Activated CD8-positive, alpha-beta memory T cell treated with anti-CD3 and anti-CD28 coated beads, Interleukin-2, amount 50 U/mL, for 24 hours (primary cell): ENCODE measurements around the gene MTCL1.

Experiments used
- DNase-seq: peaks from one replicate; pipeline ENCODE4 v3.0.0-alpha.2; 2020; ENCODE audit errors: extremely low read depth

Gene MTCL1

DNA sequence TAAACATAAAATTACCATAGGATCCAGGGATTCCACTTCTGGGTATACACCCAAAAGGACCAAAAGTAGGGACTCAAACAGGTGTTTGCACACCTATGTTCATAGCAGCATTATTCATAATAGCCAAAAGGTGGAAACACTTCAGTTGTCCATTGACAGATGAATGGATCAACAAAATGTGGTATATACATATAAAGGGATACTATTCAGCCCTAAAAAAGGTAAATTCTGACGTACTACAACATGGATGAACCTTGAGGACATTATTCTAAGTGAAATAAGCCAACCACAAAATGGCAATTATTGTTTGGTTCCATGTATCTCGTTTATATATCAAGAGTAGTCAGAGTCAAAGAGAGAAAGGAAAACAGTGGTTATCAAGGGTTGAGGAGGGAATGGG is 128.1 kb downstream of the MTCL1 start:
- DNase-seq, result no peak

DNA sequence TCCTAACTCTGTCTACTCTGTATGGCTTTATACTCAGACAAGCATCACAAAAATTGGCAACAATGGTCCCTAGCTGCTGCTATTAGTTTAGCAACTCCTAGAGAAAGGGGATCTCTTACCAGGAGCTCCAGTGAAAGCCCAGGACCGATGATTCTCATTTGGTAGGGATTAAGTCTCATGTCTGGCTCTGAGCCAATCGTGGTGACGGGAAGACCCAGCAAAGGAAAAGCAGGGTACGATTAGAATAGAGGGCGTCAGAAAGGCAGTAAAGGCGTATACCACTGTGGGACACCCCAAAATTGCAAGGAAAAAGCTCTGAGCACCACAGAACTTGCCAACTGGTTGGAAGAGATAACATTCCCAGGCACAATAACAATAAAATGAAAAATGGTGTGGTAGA is 129.5 kb downstream of the MTCL1 start:
- no peak for DNase-seq

DNA sequence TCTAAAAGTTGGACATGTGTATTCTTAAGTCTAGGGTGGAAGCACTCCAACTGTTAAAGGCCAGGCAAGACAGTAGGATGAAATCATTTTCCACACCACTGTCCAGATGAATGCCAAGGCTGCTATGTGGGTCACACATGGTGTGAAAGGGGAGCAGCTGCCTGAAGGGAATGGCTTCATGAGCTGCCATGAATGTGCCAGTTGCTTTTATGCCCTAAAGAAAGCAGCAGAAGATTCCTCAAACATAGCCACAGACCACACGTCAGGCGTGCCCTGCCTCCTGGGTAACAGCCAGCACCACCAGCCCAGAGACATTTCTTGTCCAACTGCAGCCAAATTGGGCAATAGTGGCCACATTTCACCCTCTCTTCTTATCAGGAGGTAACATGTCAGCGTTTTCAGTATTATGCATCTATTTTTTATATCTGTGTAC is 130.2 kb downstream of the MTCL1 start:
- DNase-seq, result no peak

DNA sequence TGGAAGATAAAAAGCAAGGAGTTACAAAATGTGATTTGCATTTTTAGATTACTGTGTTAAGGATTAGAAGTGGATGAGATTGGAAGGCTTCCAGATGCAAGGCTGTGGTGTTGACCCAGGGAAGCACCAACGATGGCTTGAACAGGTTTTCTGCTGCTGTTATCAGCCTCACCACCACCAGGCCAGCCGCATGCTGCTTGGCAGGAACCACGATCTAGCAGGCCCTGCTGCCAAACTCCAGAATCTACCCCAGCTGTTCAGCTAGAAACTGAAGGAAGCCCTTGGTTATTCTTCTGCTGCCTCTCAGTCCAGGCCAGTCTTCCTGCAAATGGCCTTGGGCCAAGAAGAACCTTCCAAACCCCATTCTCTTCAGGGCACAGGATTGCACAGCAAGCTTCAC is 133.9 kb downstream of the MTCL1 start:
- no peak for DNase-seq

DNA sequence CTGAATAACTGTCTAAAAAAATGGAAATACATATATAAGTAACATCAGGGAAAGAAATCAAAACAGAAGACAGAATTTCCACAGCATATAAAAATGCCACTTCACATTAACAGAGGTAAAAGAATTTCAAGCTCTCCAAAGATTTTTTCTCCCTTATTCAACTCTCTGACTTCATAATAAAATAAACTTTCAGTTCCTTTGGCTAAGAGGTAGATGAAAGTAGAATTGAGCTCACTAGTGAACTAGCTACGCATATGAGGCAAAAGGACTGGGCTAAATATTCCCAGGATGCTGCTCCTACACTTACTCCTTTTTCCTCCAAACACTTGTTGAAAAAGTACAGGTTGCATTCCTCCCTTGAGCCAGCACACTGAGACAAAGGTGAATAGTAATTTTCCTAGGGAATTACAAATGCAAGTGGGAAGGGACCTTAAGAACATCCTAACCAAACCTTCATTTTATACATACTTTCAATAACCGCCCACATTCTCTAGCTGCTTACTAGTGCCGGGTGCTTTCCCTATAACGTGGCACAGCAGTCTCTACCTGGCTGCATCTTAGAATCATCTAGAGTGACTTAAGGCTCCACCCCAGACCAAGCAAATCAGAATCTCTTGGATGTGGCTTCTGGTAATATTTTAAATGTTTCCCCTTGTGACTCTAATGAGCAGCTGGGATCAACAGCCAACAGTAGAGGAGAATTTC is 136.6 kb downstream of the MTCL1 start:
- DNase-seq, result no peak

DNA sequence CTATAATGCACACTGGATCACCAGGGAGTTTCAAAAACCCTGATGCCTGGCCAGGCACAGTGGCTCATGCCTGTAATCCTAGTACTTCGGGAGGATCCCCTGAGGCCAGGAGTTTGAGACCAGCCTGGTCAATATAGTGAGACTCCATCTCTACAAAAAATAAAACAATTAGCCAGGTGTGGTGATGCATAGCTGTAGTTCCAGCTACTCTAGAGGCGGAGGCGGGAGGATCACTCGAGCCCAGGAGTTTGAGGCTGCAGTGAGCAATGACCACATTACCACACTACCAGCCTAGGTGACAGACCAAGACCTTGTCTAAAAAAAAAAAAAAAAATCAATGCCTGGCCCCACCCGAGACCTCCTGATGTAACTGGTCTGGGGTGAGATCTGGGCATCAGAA is 137.2 kb downstream of the MTCL1 start:
- DNase-seq, result no peak

DNA sequence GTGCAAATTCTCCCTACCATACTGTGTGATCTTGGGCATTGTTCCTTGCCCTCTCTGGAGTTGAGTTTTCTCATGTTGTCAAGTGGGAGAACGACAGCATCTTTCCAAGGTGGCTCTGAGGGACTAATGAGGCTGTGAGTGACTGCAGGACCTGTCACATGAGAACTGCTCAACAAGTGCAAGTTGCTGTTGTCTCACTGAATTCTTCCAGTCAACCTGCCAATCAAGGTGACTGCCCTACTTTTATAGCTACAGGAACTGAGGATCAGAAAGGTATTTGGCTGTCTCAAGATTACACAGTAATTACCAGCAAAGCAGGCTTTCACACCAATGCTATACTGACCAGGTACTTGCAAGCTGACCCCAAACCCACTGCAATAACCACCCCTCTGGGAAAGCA is 137.6 kb downstream of the MTCL1 start:
- no peak for DNase-seq

DNA sequence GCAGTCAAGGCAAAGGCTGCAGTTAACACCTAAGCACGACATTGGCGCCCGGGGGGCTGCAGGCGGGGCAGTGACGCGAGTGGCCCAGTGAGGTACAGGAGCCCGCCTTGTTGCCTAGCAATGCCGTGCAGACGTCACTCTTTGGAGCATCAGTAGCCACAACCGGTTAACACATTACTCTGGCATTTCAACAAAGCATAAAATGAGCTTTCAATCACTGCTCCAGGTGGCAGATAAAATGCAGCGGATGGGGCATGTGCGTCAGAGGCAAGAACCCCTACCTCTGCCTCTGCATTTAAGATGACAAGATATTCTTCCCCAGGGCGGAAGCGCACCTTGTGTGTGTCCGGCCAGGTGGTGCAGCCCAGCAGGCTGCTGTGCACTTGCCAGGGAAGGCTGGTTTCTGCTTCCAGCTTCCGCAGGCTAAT is 139.4 kb downstream of the MTCL1 start:
- no peak for DNase-seq

DNA sequence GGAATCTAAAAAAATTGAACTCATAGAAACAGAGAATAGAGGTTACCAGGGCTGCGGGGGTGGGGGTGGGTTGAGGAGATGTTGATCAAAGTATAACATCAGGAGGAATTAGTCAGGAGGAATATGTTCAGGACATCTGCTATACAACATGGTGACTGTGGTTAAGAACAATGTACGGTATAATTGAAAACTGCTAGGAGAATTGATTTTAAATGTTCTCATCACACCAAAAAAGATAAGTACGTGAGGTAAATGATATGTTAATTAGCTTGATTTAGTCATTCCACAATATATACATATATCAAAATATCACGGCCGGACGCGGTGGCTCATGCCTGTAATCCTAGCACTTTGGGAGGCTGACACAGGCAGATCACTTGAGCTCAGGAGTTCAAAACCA is 140.2 kb downstream of the MTCL1 start:
- DNase-seq, result no peak

DNA sequence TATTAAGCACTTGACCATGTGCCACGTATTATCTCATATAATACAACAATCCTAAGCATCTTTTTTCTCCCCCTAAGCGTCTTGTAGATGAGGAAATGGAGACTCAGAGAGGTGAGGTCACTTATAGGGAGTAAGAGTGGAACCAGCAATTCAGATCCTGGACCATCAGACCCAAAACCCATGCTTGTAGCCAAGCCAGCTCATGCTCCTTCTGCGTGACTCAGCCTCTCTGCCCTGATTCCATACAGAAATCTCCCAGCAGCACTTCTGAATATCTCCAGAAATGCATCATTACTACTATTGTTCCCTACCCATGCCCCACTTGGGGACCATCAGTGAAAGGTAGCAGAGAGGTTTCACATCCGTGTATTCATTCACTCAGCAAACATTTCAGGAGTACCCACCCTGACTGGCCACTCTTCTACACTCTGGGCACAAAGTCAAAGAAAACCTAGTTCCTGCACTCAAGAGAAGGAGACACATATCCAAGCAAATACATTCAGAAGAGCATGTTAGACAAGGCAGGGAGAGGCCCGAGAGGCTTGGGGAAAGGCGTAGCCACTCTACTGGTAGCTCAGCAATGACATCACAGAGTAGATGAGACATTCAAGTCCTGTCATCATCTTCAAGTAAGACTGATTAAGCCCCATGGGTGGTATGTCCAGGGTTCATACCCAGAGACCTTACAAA is 141.9 kb downstream of the MTCL1 start:
- DNase-seq, result no peak

DNA sequence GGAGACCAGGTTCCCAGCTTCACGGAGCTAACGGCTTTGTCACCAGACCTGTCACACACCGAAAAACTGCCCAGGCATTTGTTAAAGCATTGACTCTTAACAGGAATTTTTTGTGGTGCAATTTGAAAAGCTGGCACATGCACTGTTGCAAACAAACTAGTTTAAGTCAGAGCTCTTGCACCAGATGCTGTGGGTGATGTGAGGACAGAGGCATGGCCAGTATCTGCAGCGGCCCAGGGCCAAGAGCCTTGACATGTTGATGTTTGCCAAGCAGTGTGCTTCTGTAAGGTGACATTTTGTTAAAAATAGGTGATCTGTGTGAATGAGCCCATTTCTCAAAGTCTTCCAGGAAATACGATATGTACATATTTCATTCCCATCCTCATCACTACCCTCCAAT is 142.5 kb downstream of the MTCL1 start:
- DNase-seq, result no peak

DNA sequence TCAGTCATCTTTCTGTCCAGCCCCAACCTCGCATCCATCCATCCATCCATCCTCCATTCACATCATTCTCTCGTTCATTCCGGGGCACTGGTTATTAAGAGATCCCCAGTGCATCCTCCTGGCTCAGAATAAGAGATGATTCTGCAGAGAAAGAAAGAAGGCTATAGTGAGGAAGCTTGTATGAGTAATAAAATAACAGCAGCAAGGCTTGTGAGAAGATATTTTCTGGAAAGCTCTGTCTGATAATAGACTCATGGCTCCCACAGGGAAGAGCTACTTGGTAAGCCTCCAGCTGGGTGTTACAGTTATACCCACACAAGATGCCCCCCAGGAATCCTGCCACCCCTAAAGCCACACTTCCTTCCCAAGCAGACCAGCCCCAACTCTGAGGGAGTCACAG is 143.2 kb downstream of the MTCL1 start:
- DNase-seq, result no peak

DNA sequence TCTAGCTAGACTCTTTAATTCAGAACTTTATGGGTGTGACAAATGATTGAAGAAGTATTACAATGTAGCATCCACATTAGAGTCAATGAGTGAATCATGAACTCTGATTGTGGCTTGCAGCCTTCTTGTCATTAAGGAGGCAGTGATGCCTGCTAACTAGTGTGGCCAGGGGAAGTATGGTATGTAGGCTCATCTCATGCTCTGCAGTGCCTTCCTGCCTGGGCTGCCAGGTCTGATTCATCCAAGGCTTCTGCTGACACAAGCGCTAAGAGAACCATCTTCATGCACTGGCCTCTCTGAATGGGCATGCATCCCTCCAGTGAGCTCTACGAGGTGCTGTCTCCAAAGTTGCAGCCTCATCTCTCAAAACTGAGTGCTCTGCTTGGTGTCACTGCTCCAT is 144.3 kb downstream of the MTCL1 start:
- DNase-seq, result no peak

DNA sequence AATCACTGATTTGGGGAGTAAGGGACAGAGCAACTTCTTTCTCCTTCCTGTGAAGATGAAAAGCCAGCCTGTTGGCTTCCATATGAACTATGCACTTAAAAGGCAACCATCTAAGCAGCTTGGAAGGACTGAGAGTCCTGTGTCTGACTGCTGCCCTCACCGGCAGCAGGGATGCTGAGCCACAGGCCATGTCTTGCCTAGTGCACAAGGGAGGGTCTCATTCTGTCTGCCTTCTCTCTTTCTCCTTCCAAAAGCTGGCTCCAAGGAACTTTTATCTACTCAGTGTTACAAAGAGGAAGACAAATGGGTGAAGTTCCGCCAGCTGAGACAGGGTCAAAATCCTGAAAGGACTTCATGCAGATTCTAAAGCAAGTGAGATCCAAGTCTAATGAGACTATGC is 146.3 kb downstream of the MTCL1 start:
- DNase-seq, result no peak

DNA sequence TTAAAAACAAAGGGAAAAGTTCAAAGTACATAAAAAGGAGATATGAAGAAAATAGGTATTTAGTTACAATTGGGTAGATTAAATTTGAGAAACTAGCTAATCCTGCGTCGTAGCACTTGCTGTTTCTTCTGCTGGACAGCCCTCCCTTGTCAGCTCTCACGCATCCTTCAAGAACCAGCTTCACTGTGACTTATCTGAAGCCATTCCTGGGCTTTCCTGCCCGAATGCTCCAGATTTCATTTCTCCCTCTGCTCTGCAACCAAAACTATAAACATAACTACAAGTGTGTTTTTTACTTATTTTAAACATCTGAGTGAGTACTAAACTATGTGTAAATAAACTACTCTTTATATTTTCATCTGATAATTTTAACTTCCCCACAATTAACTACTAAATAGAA is 149.2 kb downstream of the MTCL1 start:
- no peak for DNase-seq

DNA sequence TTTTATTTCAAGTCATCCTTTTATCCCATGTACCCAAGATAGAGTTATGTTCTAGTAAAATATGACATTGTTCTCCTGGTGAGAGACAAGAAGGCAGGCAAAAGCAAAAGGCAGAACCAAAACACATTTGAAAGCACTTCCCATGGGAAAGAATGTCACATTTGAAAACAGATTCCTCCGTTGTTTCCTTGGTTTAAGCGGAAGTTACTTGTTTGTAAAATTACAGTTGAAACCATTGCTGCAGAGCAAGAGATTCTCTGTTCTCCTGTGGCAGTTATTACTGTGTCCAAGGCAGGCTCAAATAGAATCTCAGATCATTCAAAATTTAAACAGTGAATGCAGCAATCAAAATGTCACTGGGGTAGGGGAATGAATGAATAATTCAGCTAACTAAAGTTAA is 149.6 kb downstream of the MTCL1 start:
- DNase-seq, result no peak

DNA sequence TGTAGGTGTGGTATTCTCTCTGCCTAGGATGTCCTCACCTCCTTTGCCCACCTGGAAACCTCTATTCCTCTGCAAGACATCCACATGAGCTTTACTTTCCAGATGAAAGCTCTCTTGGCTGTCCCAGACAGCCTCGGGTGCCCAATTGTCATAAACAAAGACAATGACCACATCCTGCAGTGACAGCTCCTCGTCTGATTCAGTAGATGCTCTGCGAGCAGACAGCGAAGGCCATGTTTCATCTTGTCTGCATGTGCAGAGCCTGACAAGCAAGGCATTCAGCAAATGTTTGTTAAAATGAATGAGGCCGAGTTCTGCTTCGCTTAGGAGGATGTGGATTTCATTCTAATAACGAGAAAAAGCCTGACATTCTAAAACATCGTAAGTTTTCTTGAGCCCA is 150.9 kb downstream of the MTCL1 start:
- DNase-seq, result no peak

DNA sequence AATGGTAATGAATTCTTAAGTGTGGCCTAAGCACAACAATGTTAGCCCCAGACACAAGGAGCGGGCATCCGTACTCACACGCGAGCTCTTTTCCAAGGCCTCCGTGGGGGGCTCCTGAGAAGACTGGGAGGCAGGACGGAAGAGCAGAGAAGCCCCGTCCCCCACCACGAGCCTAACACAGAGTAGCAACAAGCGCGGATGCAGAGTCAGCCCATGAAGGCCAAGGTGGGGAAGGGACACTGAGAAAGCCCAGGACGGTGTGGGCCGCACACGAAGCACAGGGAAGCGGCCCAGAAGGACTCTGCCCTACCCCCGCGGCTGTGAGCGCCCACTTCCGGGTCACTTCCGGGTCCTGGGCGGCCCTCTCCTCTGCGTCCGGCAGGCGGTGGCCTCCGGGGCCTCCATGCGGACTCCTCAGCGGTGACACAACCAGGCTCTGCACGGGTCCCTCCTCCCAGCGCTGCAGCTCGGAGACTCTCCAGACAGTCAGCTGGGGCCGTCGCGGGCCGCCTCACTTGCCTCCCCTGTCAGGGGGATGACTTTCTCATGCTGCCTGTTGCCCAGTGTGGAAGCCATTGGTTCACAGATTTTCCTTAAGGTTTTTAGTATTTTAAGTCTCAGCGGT is 151.5 kb downstream of the MTCL1 start:
- DNase-seq, result no peak

DNA sequence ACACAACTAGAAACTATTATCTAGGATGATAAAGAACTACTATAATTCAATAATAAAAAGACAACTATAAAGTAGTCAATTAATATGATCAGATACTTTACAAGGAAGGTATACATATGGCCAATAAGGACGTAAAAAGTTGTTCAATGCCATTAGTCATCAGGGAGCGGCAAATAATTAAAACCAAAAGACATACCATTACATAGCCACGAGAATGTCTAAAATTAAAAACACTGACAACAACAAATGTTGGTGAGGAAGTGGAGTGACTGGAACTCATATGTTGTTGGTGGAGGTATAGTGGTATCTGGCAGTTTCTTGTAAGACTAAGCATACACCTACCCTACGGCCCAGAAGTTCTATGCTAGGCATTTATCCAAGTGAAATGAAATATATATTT is 152.4 kb downstream of the MTCL1 start:
- DNase-seq, result no peak

DNA sequence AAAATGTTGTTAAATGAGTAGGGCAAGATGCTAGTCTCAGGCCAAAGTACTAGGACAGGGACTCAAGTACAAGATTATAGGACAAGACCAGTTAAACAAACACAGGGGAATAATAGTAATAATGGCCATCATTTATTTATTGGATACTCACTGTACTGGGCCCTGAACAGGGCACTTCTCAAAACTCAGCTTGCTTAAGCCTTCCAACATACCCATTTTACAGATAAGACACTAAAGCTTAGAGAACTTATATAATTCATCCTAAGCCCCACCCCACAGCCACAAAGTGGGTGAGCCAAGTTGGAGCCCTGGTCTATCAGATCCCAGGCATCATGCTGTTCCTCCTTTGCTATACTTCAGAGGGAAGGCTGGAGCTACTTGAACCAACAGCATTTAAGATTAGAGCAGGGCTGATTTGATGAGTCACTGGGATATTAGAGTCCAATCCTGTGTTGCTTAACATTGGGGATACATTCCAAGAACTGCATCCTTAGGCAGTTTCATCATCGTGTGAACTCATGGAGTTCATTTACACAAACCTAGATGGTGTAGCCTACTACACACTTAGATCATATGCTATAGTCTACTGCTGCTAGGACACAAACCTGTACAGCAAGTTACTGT is 153.6 kb downstream of the MTCL1 start:
- DNase-seq, result no peak

DNA sequence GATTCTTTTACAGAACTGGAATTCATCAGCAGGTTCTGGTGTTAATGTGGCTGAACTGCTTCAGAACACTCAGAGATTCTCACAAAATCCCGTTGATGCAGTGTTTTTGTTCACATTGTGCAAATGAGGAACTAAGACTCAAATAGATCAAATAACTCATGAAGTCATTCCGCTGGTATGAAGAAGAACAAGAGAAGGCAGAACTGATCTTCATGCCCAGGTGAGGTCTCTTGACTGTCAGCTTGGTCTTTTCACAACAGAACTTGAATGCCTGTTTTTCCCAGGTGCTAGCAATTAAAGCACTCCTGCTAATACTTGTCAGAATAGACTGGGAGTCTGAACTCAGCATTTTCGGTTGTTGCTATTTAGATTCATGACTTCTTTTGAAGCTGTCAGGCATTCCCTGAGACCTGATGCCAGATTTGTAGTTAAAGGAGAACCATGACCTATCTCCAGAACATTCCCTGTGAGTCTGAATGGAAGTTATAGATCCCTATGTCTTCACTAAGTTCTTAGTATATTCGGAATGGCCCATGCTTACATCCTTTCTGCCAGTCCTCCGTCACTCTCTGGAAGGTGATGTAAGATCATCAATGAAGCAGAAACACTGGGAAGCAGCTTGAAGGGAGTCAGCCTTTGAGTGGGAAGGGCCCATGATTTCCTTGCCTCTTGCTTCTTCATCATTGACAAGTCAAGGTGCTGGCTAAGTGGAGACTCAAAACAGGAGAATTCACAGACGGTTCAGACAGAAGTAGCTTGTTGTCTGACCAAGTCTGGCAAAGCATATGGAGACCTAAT is 155.7 kb downstream of the MTCL1 start:
- no peak for DNase-seq

DNA sequence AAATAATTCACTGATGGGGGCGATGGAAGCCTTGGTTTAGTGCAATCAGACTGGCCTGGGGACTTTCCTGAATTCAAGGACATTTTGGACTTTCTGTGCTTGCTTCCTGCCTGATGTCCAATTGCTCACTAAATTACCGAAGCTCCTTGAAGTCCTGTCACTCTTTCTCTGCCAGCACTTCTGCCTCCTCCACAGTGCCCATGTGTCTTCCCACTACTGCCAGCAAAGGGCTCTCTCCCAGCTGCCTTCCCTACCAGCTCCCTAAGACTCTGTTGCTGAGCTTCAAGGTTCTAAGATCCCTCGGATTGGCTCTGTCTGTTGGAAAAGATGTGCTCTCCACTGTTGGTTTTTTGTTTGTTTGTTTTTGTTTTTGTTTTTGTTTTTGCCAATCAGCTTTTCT is 158.1 kb downstream of the MTCL1 start:
- no peak for DNase-seq
